Measurements from ENCODE around the gene CDK6. TPM values are rescaled to one million over a fixed set of nuclear protein-coding genes. Genes with fewer than 3 reads are reported as not detected.
A peak's percentile ranks its signal among the peaks of the same experiment; 100 is the strongest.

CDK6 gene
- total RNA-seq, 1 donor, result 36.0 TPM

DNA sequence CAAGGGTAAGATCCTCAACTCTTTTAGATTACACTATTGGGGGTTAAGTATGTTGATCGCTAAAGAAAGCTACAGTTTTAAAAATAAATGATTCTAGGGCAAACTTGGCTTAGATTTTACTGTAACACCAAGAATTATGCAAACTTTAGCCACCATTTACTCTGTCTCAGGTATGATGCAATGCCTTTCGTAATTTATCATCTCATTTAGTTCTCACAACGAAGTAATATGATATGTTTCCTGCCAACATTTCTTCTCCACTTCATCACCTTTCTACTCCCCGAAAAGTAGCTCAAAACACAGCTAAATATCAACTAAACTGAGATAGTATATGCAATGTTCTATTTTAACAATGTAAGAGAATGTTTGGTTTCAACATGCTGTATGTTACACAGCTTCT is 267.2 kb downstream of the CDK6 start:
- no peak for DNase-seq (ENCODE audit: low read depth)
- TF ChIP-seq, protein P1, sequence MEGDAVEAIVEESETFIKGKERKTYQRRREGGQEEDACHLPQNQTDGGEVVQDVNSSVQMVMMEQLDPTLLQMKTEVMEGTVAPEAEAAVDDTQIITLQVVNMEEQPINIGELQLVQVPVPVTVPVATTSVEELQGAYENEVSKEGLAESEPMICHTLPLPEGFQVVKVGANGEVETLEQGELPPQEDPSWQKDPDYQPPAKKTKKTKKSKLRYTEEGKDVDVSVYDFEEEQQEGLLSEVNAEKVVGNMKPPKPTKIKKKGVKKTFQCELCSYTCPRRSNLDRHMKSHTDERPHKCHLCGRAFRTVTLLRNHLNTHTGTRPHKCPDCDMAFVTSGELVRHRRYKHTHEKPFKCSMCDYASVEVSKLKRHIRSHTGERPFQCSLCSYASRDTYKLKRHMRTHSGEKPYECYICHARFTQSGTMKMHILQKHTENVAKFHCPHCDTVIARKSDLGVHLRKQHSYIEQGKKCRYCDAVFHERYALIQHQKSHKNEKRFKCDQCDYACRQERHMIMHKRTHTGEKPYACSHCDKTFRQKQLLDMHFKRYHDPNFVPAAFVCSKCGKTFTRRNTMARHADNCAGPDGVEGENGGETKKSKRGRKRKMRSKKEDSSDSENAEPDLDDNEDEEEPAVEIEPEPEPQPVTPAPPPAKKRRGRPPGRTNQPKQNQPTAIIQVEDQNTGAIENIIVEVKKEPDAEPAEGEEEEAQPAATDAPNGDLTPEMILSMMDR (IDR thresholded peaks at IDR 0.05; ENCODE audit: insufficient read depth, low read length), result no peak
- H3K4me3 ChIP-seq (ENCODE audit: low read depth, low read length), result no peak overlapping the region

DNA sequence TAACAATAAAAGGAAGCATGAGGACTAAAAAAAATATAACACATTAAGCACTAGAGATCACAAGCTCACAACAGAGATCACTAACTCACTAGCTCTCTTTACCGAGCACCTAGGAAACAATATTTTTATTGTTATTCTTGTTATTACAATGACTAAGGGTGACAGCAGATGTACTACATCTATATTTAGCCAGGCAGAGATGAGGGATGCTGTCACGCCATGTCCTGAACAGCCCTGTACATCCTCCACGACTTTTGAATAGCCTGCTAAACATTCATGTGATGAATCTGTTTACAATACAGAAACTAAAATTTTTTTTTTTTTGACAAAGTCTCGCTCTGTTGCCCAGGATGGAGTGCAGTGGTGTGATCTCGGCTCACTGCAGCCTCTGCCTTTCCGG is 268.9 kb downstream of the CDK6 start:
- TF ChIP-seq, protein P1 (IDR thresholded peaks at IDR 0.05; ENCODE audit: insufficient read depth, low read length), result no peak
- no peak overlapping the region for H3K4me3 ChIP-seq (ENCODE audit: low read depth, low read length)
- peak; percentile 30 for DNase-seq (ENCODE audit: low read depth)

DNA sequence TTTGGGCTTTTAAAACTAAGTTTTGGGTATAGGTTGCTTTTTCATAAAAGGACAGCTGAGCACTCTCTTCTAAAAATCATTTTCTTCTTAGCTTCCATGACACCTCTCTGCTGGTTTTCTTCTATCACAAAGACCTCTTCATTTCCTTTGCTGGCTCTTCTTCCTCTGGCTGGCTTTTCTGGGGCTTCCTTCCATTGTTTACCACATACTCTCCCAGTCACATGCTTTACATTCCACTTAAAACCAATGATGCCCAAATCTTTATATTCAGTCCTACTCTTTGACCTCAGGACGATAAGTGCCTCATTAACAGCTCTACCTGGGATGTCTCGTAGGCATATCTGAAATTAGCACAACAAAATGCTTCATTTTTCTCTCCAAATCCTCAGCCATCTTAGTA is 273.0 kb downstream of the CDK6 start:
- TF ChIP-seq, protein P1 (IDR thresholded peaks at IDR 0.05; ENCODE audit: insufficient read depth, low read length), result no peak
- no peak for DNase-seq (ENCODE audit: low read depth)
- no peak overlapping the region for H3K4me3 ChIP-seq (ENCODE audit: low read depth, low read length)

DNA sequence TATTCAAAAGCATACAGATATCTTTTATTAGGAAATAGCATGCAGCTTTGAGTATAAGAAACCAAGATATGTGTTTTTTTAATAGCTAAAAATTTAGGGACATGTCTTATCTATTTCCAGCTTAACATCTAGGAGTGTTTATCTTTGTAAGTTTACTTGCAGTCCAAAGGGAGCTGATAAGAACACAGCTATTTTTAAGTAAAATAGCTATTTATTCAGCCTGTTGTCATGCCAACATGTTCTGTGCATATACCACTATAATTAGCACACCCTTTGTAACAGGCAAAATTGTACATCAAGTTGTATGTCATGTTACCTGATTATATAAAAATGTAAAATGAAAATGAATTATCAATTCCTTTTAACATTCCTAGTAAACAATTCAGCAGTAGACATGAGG is 275.8 kb downstream of the CDK6 start:
- DNase-seq (ENCODE audit: low read depth), result no peak
- TF ChIP-seq, protein P1 (IDR thresholded peaks at IDR 0.05; ENCODE audit: insufficient read depth, low read length), result no peak
- H3K4me3 ChIP-seq (ENCODE audit: low read depth, low read length), result no peak overlapping the region

DNA sequence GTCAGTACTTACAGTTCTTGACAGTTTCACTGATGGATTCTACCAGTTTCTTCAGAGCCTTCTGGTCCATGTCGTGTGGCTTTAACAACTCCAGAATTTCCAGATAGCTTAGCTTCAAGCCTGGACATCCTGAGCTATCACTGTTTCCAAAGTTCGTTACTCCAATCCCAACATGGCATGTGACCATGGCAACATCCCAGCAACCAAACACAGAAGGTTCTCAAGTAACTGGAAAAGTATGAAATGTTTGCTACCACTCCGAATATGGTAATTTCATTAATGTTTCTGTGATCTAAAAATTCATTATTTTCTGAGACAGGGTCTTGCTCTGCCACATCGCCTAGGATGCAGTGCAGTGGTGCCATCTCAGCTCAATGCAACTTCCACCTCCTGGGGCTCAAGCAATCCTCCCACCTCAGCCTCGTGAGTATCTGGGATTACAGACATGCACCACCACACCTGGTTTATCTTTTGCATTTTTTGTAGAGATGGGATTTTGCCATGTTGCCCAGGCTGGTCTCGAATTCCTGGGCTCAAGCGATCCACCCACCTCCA is 278.5 kb downstream of the CDK6 start:
- TF ChIP-seq, protein P1 (IDR thresholded peaks at IDR 0.05; ENCODE audit: insufficient read depth, low read length), result no peak
- no peak overlapping the region for H3K4me3 ChIP-seq (ENCODE audit: low read depth, low read length)
- DNase-seq (ENCODE audit: low read depth), result no peak

DNA sequence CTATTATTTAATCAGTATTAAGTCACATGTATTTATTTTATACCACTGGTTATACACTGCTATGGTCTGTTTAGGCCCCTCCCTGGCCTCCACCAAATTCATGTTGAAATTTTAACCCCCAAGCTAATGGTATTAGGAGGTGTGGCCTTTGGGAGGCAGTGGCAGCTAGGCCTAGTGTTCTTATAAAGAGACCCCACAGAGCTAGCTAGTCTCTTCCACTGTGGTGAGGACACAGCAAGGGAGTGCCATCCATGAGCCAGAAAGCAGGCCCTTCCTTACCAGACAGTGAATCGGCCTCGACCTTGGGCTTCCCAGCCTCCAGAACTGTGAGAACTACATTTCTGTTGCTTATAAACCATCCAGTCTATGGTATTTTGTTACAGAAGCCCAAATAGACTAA is 279.1 kb downstream of the CDK6 start:
- TF ChIP-seq, protein P1 (IDR thresholded peaks at IDR 0.05; ENCODE audit: insufficient read depth, low read length), result no peak
- no peak overlapping the region for H3K4me3 ChIP-seq (ENCODE audit: low read depth, low read length)
- DNase-seq (ENCODE audit: low read depth), result no peak

Small RNA genes within 50 kb of the gene (small RNA-seq; reads per million reads assigned to genes)
- gene RNU6-10P, result not detected

Other genes starting within 250 kb of the CDK6 start
- 20.0 and 31.6 TPM in 2 replicates for gene FAM133B, start 246.2 kb downstream of the CDK6 start, total RNA-seq (ENCODE audit: low replicate concordance)